ENCODE measurements around the gene GRK5. TPM values are rescaled to one million over a fixed set of nuclear protein-coding genes. Genes with fewer than 3 reads are reported as not detected.

GRK5 gene
- total RNA-seq, 1 donor = 20.5 TPM

DNA sequence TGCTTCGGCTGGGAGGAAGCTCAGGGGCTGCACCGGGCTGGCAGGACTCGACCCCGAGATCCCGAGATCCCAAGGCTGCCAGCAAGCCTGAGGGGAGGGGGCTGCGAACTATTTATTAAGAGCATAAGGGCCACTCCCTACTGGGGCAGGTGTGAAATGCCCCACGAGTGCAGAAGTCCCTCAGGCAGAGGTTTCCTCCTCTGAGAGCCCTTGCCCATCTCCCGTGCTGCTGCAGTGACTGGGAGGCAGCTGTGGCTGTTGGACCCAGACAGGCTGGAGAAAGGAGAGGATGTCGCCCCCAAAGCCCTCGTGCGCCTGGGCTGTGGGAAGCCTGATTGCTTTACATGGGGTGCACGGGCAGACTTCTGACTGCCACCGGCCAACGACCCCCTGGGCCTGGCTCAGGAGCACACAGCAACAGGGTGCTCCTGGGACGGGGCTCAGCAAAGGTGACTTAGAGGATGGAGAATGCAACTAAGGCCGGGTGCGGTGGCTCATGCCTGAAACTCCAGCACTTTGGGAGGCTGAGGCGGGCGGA is 295.3 kb downstream of the GRK5 start:
- no peak for DNase-seq (ENCODE audit: low read depth)
- H3K4me3 ChIP-seq (ENCODE audit: low read depth, low read length) = no peak overlapping the region
- TF ChIP-seq, protein P1, sequence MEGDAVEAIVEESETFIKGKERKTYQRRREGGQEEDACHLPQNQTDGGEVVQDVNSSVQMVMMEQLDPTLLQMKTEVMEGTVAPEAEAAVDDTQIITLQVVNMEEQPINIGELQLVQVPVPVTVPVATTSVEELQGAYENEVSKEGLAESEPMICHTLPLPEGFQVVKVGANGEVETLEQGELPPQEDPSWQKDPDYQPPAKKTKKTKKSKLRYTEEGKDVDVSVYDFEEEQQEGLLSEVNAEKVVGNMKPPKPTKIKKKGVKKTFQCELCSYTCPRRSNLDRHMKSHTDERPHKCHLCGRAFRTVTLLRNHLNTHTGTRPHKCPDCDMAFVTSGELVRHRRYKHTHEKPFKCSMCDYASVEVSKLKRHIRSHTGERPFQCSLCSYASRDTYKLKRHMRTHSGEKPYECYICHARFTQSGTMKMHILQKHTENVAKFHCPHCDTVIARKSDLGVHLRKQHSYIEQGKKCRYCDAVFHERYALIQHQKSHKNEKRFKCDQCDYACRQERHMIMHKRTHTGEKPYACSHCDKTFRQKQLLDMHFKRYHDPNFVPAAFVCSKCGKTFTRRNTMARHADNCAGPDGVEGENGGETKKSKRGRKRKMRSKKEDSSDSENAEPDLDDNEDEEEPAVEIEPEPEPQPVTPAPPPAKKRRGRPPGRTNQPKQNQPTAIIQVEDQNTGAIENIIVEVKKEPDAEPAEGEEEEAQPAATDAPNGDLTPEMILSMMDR (IDR thresholded peaks at IDR 0.05; ENCODE audit: insufficient read depth, low read length) = no peak

DNA sequence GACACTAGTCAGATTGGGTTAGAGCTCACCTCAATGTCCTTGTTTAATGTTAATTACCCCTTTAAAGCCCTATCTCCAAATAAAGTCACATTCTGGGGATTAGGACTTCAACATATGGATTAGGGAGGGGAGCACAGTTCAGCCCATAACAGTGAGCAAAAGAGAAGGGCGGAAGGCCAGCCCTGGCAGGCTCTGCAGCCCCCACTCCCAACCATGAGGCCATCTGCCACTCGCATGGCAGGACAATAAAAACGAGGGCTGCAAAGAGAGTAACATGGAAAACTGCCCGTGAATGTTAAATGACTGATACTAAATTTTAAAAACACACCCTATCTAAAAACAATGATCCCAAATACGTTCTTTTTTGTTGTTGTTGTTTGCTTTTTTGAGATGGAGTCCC is 296.4 kb downstream of the GRK5 start:
- TF ChIP-seq, protein P1 (IDR thresholded peaks at IDR 0.05; ENCODE audit: insufficient read depth, low read length) = no peak
- DNase-seq (ENCODE audit: low read depth) = no peak
- no peak overlapping the region for H3K4me3 ChIP-seq (ENCODE audit: low read depth, low read length)

DNA sequence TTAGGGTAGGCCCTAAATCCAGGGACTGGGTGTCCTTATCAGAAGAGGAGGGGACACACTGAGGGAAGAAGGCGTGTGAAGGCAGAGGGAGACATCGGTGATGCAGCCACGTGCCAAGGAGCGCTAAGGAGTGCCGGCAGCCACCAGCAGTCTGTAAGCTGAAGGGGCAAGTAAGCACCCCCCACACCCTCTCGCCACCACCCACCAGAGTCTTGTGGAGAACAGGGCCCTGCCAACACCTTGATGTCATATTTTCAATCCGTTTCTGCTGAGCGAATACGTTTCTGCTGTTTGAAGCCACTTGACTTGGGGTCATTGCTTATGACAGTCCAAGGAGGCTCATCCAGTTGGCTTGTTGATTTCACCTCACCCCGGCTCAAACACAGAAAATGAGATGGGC is 297.3 kb downstream of the GRK5 start:
- TF ChIP-seq, protein P1 (IDR thresholded peaks at IDR 0.05; ENCODE audit: insufficient read depth, low read length) = no peak
- no peak for DNase-seq (ENCODE audit: low read depth)
- H3K4me3 ChIP-seq (ENCODE audit: low read depth, low read length) = no peak overlapping the region

DNA sequence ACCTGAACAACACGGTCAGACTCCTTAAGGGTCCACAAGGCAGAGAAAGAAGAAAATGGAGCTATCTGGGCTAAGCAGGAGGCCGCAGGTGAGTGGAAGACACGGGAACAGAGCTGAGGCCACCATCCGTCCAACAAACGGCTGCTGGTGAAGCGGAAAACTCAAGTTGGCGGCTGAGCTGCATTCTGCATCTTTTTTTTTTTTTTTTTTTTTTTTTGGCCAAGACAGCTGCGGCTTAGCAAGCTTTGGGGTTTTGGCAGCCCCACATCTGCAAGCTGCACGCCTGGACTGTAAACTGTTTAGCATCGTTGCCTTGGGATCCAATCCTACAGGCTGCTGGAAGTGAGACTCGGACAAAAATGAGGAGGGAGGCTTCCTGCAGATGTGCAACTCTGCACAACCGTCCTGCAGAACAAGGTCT is 297.8 kb downstream of the GRK5 start:
- H3K4me3 ChIP-seq (ENCODE audit: low read depth, low read length) = no peak overlapping the region
- TF ChIP-seq, protein P1 (IDR thresholded peaks at IDR 0.05; ENCODE audit: insufficient read depth, low read length) = no peak
- no peak for DNase-seq (ENCODE audit: low read depth)

Small RNA genes lying within 50 kb of the gene (small RNA-seq; reads per million reads assigned to genes)
- gene MIR4681 (not detected), gene RN7SL749P (not detected)

Other genes starting within 250 kb of the GRK5 start
- gene NANOS1, start 177.9 kb upstream of the GRK5 start, total RNA-seq (ENCODE audit: low replicate concordance) = 2.1 and 2.7 TPM in 2 replicates
- 144 and 187 TPM in 2 replicates for gene EIF3A, start 126.8 kb upstream of the GRK5 start, total RNA-seq (ENCODE audit: low replicate concordance)
- gene DENND10, start 103.5 kb upstream of the GRK5 start, total RNA-seq (ENCODE audit: low replicate concordance) = 90.4 and 91.3 TPM in 2 replicates
- gene SFXN4, start 41.9 kb upstream of the GRK5 start, total RNA-seq (ENCODE audit: low replicate concordance) = 4.7 and 25.6 TPM in 2 replicates
- gene PRDX3, start 28.8 kb upstream of the GRK5 start, total RNA-seq (ENCODE audit: low replicate concordance) = 67.0 and 189 TPM in 2 replicates

Measured in fibroblast of the aortic adventitia (primary cell).